Liver (tissue), 3 donors: ENCODE measurements around the gene MARK3.

Experiments used
- EGR1 ChIP-seq, 2 donors: IDR thresholded peaks; 2 replicates each; pipeline ENCODE4 v1.6.1; 2016 to 2018; ENCODE audit warnings: antibody characterized with exemption in 2 of 2, low read depth in 2 of 2
- FOXA1 ChIP-seq: IDR thresholded peaks from 2 replicates; pipeline ENCODE4 v1.6.1; 2016; ENCODE audit warnings: antibody characterized with exemption
- FOXA2 ChIP-seq: IDR thresholded peaks from 2 replicates; pipeline ENCODE4 v1.6.1; 2016; ENCODE audit warnings: antibody characterized with exemption
- JUND ChIP-seq, 2 donors: IDR thresholded peaks; 2 replicates each; pipeline ENCODE4 v1.6.1; 2016; ENCODE audit warnings: antibody characterized with exemption in 2 of 2
- MAX ChIP-seq: IDR thresholded peaks from 2 replicates; pipeline ENCODE4 v1.6.1; 2016; ENCODE audit warnings: antibody characterized with exemption
- NR2F2 ChIP-seq: IDR thresholded peaks from 2 replicates; pipeline ENCODE4 v1.6.1; 2016; ENCODE audit warnings: antibody characterized with exemption
- REST ChIP-seq: IDR thresholded peaks from 2 replicates; pipeline ENCODE4 v1.6.1; 2016; ENCODE audit warnings: antibody characterized with exemption, mild to moderate bottlenecking
- TF ChIP-seq, protein P1 (sequence below): fragments of 150-350 bp; IDR thresholded peaks from 2 replicates; pipeline ENCODE4 v1.5.1; 2017; ENCODE audit warnings: improper control_type of control experiment, low read depth, low read length; ENCODE audit not compliant: missing input control
- TF ChIP-seq, protein P2 (sequence below): IDR thresholded peaks from 2 replicates; pipeline ENCODE4 v1.6.1; 2016; ENCODE audit warnings: antibody characterized with exemption
- donor health status: healthy.
- donor health status: healthy.

DNA sequence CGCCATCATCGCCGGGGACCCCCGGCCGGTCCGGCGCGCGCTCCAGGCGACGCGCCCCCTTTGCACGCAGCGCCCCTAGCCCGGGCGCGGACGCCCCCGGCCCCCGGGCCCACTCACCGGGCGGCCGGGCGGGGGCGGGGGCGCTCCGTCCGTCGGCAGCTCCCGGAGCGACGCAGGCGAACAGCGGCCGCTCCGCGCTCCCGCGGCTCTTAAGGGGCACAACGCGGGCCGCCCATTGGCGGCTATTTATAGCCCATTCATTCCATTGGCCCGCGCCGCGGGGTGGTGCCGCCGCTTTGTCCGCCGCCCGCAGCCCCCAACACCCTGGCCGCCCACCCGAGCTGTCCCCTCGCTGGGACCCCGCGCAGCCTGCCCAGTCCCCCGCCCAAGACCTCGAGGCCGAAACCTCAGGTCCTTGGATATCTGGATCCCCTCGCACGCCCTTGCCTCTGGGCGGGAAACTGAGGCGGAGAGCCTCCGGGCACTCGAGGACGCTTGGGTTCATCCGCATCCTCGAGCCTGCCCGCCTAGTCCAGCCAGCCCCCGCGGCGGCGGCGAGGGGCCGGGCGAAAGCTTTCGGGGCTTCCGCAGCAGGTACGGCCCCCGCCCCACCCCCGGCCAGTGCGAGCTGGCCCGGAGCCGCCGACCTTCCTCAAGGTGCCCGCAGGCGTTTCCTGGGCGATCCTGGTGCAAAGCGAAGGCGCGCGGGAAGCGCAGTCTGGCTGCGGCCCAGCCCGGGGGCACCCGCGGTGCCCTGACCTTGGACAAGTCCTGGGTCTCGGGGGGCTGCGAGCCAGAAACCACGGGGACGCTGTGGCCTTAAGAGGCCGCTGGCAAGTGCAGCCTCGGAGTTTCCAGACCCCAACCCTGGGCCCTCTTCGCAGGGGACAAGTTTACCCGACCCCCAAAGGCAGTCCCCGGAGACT, 137.7 kb downstream of the MARK3 start, which contains the start of gene CKB:
- TF ChIP-seq FOXA1 (no peak), EGR1 (IDR thresholded peaks at IDR 0.05; ENCODE audit: low read depth in 2 of 2) (no peak), REST (no peak), JUND (IDR thresholded peaks at IDR 0.05) (no peak), FOXA2 (no peak), NR2F2 (no peak), MAX (no peak)
- TF ChIP-seq, protein P1, sequence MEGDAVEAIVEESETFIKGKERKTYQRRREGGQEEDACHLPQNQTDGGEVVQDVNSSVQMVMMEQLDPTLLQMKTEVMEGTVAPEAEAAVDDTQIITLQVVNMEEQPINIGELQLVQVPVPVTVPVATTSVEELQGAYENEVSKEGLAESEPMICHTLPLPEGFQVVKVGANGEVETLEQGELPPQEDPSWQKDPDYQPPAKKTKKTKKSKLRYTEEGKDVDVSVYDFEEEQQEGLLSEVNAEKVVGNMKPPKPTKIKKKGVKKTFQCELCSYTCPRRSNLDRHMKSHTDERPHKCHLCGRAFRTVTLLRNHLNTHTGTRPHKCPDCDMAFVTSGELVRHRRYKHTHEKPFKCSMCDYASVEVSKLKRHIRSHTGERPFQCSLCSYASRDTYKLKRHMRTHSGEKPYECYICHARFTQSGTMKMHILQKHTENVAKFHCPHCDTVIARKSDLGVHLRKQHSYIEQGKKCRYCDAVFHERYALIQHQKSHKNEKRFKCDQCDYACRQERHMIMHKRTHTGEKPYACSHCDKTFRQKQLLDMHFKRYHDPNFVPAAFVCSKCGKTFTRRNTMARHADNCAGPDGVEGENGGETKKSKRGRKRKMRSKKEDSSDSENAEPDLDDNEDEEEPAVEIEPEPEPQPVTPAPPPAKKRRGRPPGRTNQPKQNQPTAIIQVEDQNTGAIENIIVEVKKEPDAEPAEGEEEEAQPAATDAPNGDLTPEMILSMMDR = no peak
- TF ChIP-seq, protein P2, sequence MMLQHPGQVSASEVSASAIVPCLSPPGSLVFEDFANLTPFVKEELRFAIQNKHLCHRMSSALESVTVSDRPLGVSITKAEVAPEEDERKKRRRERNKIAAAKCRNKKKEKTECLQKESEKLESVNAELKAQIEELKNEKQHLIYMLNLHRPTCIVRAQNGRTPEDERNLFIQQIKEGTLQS = no peak
